SJCRH30 (cell line): ENCODE results near the gene NKX6-1. TPM values are rescaled to one million over a fixed set of nuclear protein-coding genes. Genes with fewer than 3 reads are reported as not detected.
A peak's percentile ranks its signal among the peaks of the same experiment; 100 is the strongest.

Experiments
- DNase-seq, 2 experiments: peaks; one replicate each; pipeline ENCODE4 v3.0.0-alpha.2; 2015 to 2020
- H3K27ac ChIP-seq: fragments of 250-450 bp; sonication (Bioruptor Pico); 2 replicates; pipeline ENCODE4 v1.5.1; 2020; ENCODE audit warnings: mild to moderate bottlenecking, moderate library complexity
- H3K27me3 ChIP-seq: fragments of 250-450 bp; sonication (Bioruptor Pico); 2 replicates; pipeline ENCODE4 v1.5.1; 2020; ENCODE audit warnings: mild to moderate bottlenecking, moderate library complexity
- H3K36me3 ChIP-seq: fragments of 250-450 bp; sonication (Bioruptor Pico); 2 replicates; pipeline ENCODE4 v1.5.1; 2020; ENCODE audit warnings: mild to moderate bottlenecking, moderate library complexity
- H3K4me1 ChIP-seq: fragments of 250-450 bp; sonication (Bioruptor Pico); 2 replicates; pipeline ENCODE4 v1.5.1; 2020; ENCODE audit warnings: mild to moderate bottlenecking, moderate library complexity
- H3K4me3 ChIP-seq: fragments of 250-450 bp; sonication (Bioruptor Pico); 2 replicates; pipeline ENCODE4 v1.5.1; 2020; ENCODE audit warnings: mild to moderate bottlenecking, moderate library complexity
- H3K9me3 ChIP-seq: fragments of 250-450 bp; sonication (Bioruptor Pico); replicated peaks from 2 replicates; pipeline ENCODE4 v1.5.1; 2020; ENCODE audit warnings: mild to moderate bottlenecking, moderate library complexity
- total RNA-seq: library from RNA; depleted of rRNA; stranded (reverse); fragments of >200 nt; shearing (Covaris generic); gene quantifications from 2 replicates; pipeline ENCODE4 v1.2.3, GENCODE V29; 2014

NKX6-1 gene
- total RNA-seq, 1 experiment from 2014 or later = 4.2 TPM

DNA sequence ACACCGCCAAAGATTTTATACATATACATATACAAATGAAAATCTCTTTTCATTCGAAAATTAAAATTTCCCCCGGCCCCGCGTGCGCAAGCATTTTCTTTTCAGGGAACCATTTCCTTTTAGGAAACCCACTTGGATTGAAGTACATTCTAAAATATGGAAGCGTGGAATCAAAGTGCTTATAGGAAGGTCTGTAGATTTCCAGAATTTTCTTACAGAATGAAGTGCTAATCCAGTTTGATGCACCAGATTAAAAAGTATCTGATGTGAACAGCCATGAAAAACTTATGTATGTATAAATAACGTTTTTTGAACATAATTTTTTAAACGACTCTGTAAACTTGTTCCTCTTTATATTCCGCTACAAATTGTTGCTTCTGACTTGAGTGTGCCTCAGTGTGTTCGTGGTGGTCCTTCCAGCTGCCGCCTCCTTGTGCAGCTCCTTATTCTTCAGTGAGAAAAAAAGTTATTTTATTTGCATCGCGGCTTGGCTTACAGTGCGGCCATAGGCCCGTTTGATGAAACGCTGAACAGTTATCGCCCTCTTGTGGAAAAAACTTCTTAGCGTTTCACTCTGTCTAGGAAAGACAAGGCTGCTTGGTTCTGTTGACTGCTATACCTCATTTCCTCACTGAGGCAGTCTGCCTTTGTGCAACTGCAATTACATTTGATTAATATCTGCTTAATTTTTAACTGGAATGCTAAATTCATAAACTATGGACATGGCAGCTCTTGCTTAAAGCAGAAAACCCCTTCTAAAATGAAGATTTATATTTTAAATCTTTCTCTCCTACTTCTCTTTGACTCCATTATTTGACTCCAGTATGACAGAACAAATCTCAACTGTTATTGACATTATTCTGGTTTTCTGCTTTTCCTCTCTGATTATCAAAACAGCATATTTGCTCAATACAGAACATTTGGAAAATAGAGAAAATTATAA lies 4.7 kb upstream of the NKX6-1 start:
- DNase-seq = peak; percentile 60 to 89
- Histone ChIP-seq H3K27me3 (no peaks in the 10 kb centered on the region), H3K36me3 (no peaks in the 10 kb centered on the region), H3K4me3 (no peak overlapping the region), H3K4me1 (no peaks in the 10 kb centered on the region; the same call in 1 of the 2 replicates), H3K9me3 (no peaks in the 10 kb centered on the region), H3K27ac (no peak overlapping the region)

DNA sequence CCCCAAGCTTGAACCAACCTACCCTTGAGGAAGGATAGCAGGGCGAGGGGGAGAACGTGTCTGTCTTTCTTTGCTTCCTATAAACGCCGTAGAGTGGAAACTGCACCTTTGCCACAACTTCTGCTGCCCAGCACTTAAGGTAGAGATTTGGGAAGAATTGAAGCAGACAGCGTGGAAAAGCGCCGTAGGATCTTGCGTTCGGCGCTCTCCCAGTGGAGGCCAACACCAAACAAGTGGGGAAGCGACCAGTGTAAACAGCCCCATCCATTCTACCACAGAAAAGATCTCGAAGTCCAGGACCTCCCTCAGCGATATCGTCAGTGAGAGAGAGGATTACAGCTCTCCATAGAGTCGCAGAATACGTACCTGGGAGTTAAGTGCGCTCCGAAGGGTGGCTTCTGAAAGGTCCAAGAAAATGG lies 3.9 kb upstream of the NKX6-1 start:
- Histone ChIP-seq H3K9me3 (no peaks in the 10 kb centered on the region), H3K4me1 (no peaks in the 10 kb centered on the region; the same call in 1 of the 2 replicates), H3K4me3 (no peak overlapping the region), H3K36me3 (no peaks in the 10 kb centered on the region), H3K27ac (no peak overlapping the region), H3K27me3 (no peaks in the 10 kb centered on the region)
- DNase-seq = no peak

DNA sequence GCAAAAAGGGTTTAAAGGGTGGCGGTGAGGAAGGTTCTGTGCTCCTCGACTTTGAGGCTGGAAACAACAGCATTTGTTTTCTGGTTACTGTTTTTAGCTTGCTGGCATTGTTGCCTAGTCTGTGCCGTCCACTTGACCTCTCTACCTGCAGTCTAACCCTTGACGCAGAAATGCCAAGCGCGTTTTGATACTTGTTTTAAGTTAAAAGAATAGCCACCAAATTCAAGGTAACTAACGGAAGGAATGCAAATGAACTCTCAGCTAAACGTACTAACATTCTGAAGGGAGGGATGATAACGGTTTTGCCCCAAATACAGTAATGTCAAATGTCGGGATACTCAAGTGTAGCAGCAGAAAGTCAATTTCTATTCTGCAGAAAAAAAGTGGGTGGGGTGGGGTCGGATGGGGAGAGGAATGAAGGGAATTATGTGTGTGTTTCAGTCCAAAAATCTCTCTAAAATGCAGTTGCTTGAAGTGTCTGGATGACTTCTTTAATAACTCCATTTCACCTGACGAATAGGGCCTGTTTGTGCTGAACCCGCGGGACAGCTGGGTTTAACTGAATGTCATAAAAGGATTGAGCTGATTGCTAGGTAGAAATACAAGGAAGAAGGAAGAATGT lies 3.4 kb upstream of the NKX6-1 start:
- H3K36me3 ChIP-seq = no peaks in the 10 kb centered on the region
- no peak overlapping the region for H3K27ac ChIP-seq
- H3K9me3 ChIP-seq = no peaks in the 10 kb centered on the region
- no peak for DNase-seq
- H3K4me3 ChIP-seq = no peak overlapping the region
- H3K27me3 ChIP-seq = no peaks in the 10 kb centered on the region
- no peaks in the 10 kb centered on the region for H3K4me1 ChIP-seq

DNA sequence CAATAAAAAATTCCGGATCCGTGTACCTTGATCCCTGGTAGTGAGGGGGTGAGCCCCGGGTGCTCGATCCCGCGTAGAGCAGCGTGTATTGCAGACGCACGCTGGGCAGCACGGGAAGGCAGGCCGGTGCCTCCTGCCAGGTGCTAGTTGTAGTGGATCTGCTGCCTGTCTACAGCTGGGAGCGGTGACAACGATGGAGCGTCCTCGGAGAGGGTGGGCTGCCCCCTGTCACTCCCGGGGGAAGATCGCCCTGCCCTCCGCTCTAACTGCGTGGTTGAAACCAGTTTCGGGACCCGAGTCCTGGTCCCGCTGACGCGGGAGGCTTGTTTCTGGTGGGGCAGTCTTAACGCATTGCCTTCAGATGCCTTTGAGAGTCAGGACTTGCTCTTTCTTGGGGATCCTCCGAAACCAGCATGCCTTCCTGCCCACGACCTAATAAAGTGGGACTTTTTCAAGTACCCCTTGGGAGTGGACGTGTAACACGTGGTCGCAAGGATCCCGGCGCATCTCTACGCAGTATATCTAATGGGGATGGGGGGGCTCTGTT lies 2.7 kb upstream of the NKX6-1 start:
- Histone ChIP-seq H3K4me3 (no peak overlapping the region), H3K9me3 (no peaks in the 10 kb centered on the region), H3K27me3 (no peaks in the 10 kb centered on the region), H3K36me3 (no peaks in the 10 kb centered on the region), H3K4me1 (no peaks in the 10 kb centered on the region), H3K27ac (no peak overlapping the region)
- DNase-seq = no peak

DNA sequence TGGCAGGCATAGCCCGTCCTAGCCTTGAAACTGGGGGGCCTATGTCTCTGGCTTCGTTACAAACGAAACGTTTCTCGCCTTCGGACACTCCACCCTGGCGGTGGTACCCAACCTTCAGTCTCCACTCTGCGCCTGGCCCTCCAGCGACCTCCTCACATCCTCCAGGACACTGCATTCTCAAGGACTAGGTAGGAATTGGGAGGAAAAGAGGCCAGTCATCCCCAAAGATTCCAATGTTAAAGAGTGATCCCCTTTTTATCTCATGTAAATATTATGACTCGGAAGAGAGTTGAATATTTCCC lies 2.1 kb upstream of the NKX6-1 start:
- H3K4me3 ChIP-seq = no peak overlapping the region
- H3K4me1 ChIP-seq = no peaks in the 10 kb centered on the region
- no peak for DNase-seq
- no peaks in the 10 kb centered on the region for H3K27me3 ChIP-seq
- no peak overlapping the region for H3K27ac ChIP-seq
- H3K9me3 ChIP-seq = no peaks in the 10 kb centered on the region
- no peaks in the 10 kb centered on the region for H3K36me3 ChIP-seq

DNA sequence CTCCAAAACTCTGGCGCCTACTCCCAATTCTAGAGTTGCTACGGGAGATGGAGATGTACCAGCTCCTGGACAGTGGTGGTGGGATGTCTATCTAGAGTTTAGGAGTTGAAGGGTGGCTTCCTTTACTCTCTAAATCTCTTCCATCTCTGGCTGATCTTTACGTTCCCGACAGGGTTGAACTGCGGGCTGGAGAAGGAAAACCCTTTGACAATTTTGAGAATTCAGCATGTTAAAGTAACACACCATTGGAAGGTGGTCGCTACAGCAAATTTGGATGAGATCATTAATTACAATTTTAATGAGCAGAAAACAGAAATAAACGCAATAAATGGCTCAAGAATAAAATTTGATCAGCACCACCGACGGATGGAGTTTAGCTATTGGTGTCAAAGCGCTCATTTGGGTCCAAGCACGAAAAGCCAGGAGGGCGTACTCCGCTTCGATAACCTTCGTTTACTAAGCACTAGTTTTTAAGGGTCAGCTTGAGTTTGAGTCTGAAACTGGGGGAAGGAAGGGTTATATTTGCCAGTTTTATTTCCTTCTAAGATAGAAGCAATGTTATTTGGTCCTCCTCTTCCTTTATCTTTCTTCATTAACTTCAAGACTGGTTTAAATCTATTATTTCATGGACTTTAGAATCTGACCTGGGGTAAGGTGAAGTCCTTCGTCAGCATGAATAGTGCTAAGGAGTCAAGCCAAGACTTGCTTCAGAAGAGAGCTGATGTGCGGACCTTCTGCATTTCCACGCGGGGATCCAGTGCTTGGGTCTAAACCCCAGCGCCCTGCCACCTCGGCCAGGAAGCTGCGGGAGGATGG lies 1.5 kb upstream of the NKX6-1 start:
- Histone ChIP-seq H3K27me3 (no peaks in the 10 kb centered on the region), H3K9me3 (no peaks in the 10 kb centered on the region), H3K4me3 (no peak overlapping the region), H3K27ac (no peak overlapping the region), H3K36me3 (0 out of 2 replicates have a peak, but pooled peaks cover 2% of the 10 kb centered on the region), H3K4me1 (no peaks in the 10 kb centered on the region)
- no peak for DNase-seq

DNA sequence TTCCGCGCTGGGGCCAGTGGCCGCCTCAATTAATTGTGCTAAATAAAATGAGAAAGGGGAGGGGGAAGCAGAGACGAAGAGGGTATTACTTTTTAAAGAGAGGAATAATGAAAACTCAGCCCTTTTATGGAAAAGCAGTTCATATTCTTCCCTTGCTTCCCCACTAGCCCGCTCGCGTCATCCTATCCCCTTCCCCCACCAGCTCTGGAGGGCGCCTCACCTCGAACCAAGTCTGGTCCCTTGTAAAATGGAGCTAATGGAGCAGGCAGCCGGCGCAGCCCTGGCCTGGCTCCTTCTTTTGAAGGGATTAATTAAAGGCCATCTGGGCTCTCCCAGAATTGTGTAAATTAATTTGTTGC lies 511 bp upstream of the NKX6-1 start:
- DNase-seq = no peak
- Histone ChIP-seq H3K4me1 (no peaks in the 10 kb centered on the region), H3K27ac (peak overlapping the region; percentile 6; the same call in 1 of the 2 replicates), H3K27me3 (no peaks in the 10 kb centered on the region), H3K36me3 (peaks cover 9% of the 10 kb centered on the region), H3K9me3 (no peaks in the 10 kb centered on the region), H3K4me3 (peak overlapping the region; percentile 78)

DNA sequence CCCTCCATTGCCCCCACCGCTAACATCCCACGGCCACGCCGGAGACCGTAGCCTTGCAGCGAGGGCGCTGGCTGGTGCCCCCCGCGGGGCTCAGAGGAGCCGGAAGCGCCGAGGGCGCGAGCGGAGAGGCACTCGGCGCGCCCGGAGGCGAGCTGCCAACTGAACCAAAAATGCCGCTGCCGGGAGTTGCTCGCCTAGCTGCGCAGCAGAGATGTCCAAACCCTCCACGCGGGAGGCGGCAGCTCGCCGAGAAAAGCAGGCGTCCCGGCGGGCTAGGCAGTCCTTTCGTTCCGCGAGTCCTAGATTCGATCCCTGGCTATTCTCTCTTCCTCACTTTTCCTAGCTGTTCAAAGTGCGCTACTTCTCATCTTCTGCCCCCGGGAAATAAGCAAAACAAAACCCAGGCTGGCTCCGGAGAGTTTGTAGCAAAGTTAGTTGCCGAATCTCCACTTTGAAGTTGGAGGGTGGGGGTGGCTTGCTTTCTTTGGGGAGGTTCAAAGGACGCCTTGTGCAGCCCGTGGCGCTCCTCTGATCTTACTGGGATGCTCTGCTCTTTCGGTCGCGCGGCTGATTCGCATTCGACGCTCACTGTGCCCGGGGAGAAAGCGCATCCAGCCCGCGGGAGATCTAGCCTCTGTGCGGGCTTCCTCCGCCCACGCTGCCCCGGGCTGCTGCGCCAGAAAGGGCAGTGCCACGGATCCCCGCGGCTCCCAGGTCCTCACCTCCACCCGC lies 723 bp downstream of the NKX6-1 start:
- H3K27me3 ChIP-seq = no peaks in the 10 kb centered on the region
- peak overlapping the region; percentile 42; the same call in 1 of the 2 replicates for H3K27ac ChIP-seq
- DNase-seq = peak; percentile 61 to 64

DNA sequence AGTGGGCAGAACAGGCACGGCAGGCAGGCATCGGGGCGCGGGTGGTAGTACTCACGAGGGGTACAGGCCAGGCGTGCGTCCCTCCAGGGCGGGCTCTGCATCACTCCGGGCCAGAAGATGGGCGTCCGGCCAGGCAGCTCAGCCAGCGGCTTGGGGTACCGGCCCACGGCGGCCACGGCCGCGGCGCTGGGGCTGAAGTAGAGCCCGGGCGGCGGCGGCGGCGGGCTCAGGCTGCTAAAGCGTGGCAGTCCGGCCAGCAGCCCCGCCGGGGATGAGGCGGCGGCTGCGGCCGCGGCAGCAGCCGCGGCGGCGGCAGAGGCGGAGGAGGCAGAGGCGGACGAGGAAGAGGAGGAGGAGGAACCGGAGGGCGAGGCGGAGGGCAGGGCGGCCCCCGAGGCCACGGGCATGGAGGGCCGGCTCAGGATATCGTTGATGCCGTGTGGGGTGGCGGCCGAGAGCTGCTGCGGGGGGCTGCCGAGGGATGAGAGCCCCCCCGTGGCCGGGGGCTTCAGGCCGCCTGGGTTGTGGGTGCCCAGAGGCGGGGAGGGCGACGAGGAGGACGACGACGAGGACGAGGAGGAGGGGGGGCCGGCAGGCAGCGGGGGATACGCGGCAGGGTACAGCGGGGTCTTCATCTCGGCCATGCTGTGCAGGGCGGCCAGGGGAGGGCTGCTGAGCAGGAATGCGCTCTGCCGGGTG lies 1.4 kb downstream of the NKX6-1 start:
- peak in 1 of 2 experiments; percentile 14 for DNase-seq

More for the DNA sequence above, 723 bp downstream of the NKX6-1 start:
- Histone ChIP-seq H3K36me3 (peaks cover 18% of the 10 kb centered on the region), H3K9me3 (no peaks in the 10 kb centered on the region), H3K4me3 (peak overlapping the region; percentile 78), H3K4me1 (no peaks in the 10 kb centered on the region)

DNA sequence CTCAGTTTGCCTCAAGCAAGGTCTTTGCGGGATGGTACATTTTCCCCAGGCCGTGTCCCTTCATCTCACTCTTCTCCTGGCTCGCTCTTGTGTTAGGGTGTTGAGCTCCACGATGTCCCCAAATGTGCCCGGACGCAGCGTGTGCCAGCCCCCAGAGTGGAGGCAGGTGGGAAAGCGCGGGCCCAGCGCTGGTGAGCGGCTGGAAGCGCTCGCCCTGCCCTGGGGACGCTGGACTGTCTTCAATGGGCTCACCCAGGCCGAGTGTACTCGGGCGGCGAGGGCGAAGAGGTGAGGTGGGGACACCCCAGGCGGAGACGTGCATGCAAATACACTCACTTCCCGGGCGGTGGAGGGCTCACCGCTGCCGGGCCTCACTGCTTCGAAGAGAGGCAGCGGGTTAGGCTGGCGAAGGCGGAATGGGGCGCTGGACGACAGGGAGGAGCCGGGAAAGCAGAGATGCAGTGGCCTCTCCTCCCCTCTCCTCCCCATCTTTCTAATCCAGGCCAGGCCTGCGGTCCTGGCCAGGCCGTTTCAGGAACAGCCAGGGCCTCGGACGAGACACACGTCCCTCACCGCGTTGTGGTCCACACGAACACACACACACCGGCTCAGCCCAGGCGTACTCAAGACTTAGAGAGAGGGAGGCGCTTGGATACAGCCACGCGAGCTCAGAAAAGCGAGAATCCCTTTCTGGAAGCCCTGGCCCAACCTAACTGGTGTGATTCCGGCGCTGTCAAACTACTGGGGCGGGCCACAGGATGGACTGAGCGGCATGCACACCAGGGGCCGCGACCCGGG lies 2.2 kb downstream of the NKX6-1 start:
- H3K36me3 ChIP-seq = peaks cover 18% of the 10 kb centered on the region
- H3K27me3 ChIP-seq = no peaks in the 10 kb centered on the region
- DNase-seq = no peak
- H3K4me1 ChIP-seq = no peaks in the 10 kb centered on the region
- H3K27ac ChIP-seq = no peak overlapping the region
- peak overlapping the region; percentile 78 for H3K4me3 ChIP-seq
- H3K9me3 ChIP-seq = no peaks in the 10 kb centered on the region

More for the DNA sequence above, 1.4 kb downstream of the NKX6-1 start:
- Histone ChIP-seq H3K27me3 (no peaks in the 10 kb centered on the region), H3K4me3 (peak overlapping the region; percentile 78), H3K27ac (peak overlapping the region; percentile 42; the same call in 1 of the 2 replicates), H3K9me3 (no peaks in the 10 kb centered on the region), H3K36me3 (peaks cover 18% of the 10 kb centered on the region), H3K4me1 (no peaks in the 10 kb centered on the region)

DNA sequence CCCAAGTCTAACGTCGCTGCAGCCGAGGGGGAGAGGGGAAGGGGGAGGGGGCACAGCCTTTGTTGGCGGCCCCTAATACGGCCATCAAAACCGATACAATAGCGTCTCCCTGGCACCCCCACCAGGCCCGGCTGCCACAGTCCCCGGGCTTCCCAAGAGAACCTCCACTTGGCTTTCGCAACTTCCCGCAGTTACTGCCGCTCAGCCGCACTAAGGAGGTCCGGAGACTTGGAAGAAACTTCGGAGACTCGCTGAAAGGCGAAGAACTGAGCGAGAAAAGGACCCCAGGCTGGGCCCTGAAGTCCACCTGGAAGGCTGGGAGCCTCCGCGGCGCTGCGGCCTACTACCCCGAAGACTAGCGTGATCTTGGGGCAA lies 2.8 kb downstream of the NKX6-1 start:
- H3K9me3 ChIP-seq = no peaks in the 10 kb centered on the region
- H3K27me3 ChIP-seq = no peaks in the 10 kb centered on the region
- H3K4me3 ChIP-seq = no peak overlapping the region
- peaks cover 18% of the 10 kb centered on the region for H3K36me3 ChIP-seq
- no peak overlapping the region for H3K27ac ChIP-seq
- H3K4me1 ChIP-seq = no peaks in the 10 kb centered on the region
- DNase-seq = no peak

DNA sequence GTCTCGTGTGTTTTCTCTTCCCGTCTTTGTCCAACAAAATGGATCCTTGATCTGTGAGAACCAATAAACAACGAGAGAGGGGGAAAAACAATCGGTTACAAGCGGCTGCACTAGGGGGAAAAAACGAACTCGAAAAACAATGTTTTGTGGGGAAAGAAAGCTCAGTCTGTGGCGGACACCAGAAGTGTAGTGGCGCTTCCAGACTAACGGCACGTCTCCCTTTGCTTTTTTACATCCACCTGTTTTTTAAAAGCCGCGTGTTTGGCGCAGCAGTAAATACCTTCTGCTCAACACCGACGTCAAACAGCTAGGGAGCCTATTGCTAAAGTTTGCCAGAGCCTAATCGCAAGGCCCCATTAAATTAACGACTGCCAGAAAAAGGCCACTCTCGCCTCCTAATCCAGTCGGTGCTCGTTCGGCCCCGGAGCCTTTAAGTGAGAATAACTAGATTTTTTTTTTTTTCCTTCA lies 3.3 kb downstream of the NKX6-1 start:
- no peak overlapping the region for H3K4me3 ChIP-seq
- DNase-seq = no peak
- H3K4me1 ChIP-seq = no peaks in the 10 kb centered on the region
- no peak overlapping the region for H3K27ac ChIP-seq
- no peaks in the 10 kb centered on the region for H3K27me3 ChIP-seq
- peaks cover 18% of the 10 kb centered on the region for H3K36me3 ChIP-seq
- no peaks in the 10 kb centered on the region for H3K9me3 ChIP-seq
